ENCODE measurements around the gene ZNF221.
"Not testable (repeated sequence)": the region's sequence is repeated elsewhere in the genome, so short reads cannot be mapped to it uniquely, and the experiment has no call there.

Gene ZNF221

GRCh38 chr19:43936188-43936587 lies 14.8 kb upstream of the ZNF221 start:
- no peak overlapping the region for H3K4me3 ChIP-seq (ENCODE audit: low read depth, low read length)
- no peak for TF ChIP-seq CTCF (IDR thresholded peaks at IDR 0.05; ENCODE audit: low read depth, low read length)

GRCh38 chr19:43939557-43940260 lies 11.3 kb upstream of the ZNF221 start:
- no peak overlapping the region for H3K4me3 ChIP-seq (ENCODE audit: low read depth, low read length)
- TF ChIP-seq CTCF (IDR thresholded peaks at IDR 0.05; ENCODE audit: low read depth, low read length) = no peak

GRCh38 chr19:43940719-43941118 lies 10.3 kb upstream of the ZNF221 start:
- no peak for TF ChIP-seq CTCF (IDR thresholded peaks at IDR 0.05; ENCODE audit: low read depth, low read length)

GRCh38 chr19:43941209-43941608 lies 9.8 kb upstream of the ZNF221 start:
- no peak overlapping the region for H3K4me3 ChIP-seq (ENCODE audit: low read depth, low read length)
- TF ChIP-seq CTCF (IDR thresholded peaks at IDR 0.05; ENCODE audit: low read depth, low read length) = no peak

More at GRCh38 chr19:43940719-43941118, 10.3 kb upstream of the ZNF221 start:
- H3K4me3 ChIP-seq (ENCODE audit: low read depth, low read length) = no peak overlapping the region

GRCh38 chr19:43947412-43947811 lies 3.6 kb upstream of the ZNF221 start:
- not testable (repeated sequence) for H3K4me3 ChIP-seq (ENCODE audit: low read depth, low read length)

- H3K4me3 ChIP-seq (ENCODE audit: low read depth, low read length) = not testable (repeated sequence)
These were observed 1.2 kb upstream of the ZNF221 start for GRCh38 chr19:43949803-43950202.

GRCh38 chr19:43956827-43957226 lies 5.8 kb downstream of the ZNF221 start:
- H3K4me3 ChIP-seq (ENCODE audit: low read depth, low read length) = no peak overlapping the region

GRCh38 chr19:43957891-43958290 lies 6.9 kb downstream of the ZNF221 start:
- TF ChIP-seq CTCF (IDR thresholded peaks at IDR 0.05; ENCODE audit: low read depth, low read length) = no peak
- H3K4me3 ChIP-seq (ENCODE audit: low read depth, low read length) = no peak overlapping the region

More at GRCh38 chr19:43956827-43957226, 5.8 kb downstream of the ZNF221 start:
- TF ChIP-seq CTCF (IDR thresholded peaks at IDR 0.05; ENCODE audit: low read depth, low read length) = no peak
